Parathyroid adenoma (tissue), 2 donors: ENCODE results near the gene RPS6KA4.

Experiments
- H2AFZ ChIP-seq: fragments of 300-600 bp; sonication (generic); one replicate; pipeline ENCODE4 v1.7.0; 2017; ENCODE audit warnings: antibody characterized with exemption, mild to moderate bottlenecking
- H3K27ac ChIP-seq: fragments of 300-600 bp; sonication (generic); one replicate; pipeline ENCODE4 v1.7.0; 2017
- H3K27me3 ChIP-seq: fragments of 300-600 bp; sonication (generic); one replicate; pipeline ENCODE4 v1.7.0; 2017; ENCODE audit warnings: low read length; ENCODE audit not compliant: control insufficient read depth, insufficient read depth
- H3K36me3 ChIP-seq: fragments of 300-600 bp; sonication (generic); one replicate; pipeline ENCODE4 v1.7.0; 2017; ENCODE audit warnings: low read length; ENCODE audit not compliant: control insufficient read depth, insufficient read depth
- H3K4me1 ChIP-seq: fragments of 300-600 bp; sonication (generic); one replicate; pipeline ENCODE4 v1.7.0; 2017; ENCODE audit warnings: control low read depth
- H3K4me2 ChIP-seq: fragments of 300-600 bp; sonication (generic); one replicate; pipeline ENCODE4 v1.7.0; 2017; ENCODE audit warnings: low read length
- H3K4me3 ChIP-seq: fragments of 300-600 bp; sonication (generic); one replicate; pipeline ENCODE4 v1.7.0; 2017; ENCODE audit warnings: low read depth, low read length
- H3K79me2 ChIP-seq: fragments of 300-600 bp; sonication (generic); one replicate; pipeline ENCODE4 v1.7.0; 2017; ENCODE audit warnings: control low read depth
- H3K9ac ChIP-seq: fragments of 300-600 bp; sonication (generic); one replicate; pipeline ENCODE4 v1.7.0; 2017; ENCODE audit warnings: mild to moderate bottlenecking
- H3K9me3 ChIP-seq: fragments of 300-600 bp; sonication (generic); one replicate; pipeline ENCODE4 v1.7.0; 2017; ENCODE audit warnings: low read length; ENCODE audit not compliant: control insufficient read depth
- TF ChIP-seq, protein P1 (sequence below): fragments of 300-600 bp; sonication (generic); IDR thresholded peaks from one replicate; pipeline ENCODE4 v1.7.0; 2017; ENCODE audit warnings: antibody characterized with exemption, mild to moderate bottlenecking
- donor health status: primary hyperparathyroidism.

The RPS6KA4 gene

GRCh38 chr11:64339754-64340408 lies 19.1 kb upstream of the RPS6KA4 start, which contains the start of gene CCDC88B:
CCDC88B (plus strand) TSS chr11:64340204; CDS start chr11:64340267, 63 bp downstream.
- no peak within 1 kb of the TSS for H3K4me2 ChIP-seq
- H3K4me3 ChIP-seq = no peak within 1 kb of the TSS
- TF ChIP-seq, protein P1, sequence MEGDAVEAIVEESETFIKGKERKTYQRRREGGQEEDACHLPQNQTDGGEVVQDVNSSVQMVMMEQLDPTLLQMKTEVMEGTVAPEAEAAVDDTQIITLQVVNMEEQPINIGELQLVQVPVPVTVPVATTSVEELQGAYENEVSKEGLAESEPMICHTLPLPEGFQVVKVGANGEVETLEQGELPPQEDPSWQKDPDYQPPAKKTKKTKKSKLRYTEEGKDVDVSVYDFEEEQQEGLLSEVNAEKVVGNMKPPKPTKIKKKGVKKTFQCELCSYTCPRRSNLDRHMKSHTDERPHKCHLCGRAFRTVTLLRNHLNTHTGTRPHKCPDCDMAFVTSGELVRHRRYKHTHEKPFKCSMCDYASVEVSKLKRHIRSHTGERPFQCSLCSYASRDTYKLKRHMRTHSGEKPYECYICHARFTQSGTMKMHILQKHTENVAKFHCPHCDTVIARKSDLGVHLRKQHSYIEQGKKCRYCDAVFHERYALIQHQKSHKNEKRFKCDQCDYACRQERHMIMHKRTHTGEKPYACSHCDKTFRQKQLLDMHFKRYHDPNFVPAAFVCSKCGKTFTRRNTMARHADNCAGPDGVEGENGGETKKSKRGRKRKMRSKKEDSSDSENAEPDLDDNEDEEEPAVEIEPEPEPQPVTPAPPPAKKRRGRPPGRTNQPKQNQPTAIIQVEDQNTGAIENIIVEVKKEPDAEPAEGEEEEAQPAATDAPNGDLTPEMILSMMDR = no peak
- H3K4me1 ChIP-seq = no peaks in the 10 kb centered on the region
- H3K9ac ChIP-seq = no peak within 1 kb of the TSS
- no peaks in the 10 kb centered on the region for H3K36me3 ChIP-seq
- no peaks in the 10 kb centered on the region for H3K27me3 ChIP-seq
- no peaks in the 10 kb centered on the region for H3K9me3 ChIP-seq
- H2AFZ ChIP-seq = no peak within 1 kb of the TSS
- no peaks in the 10 kb centered on the region for H3K79me2 ChIP-seq
- no peak within 1 kb of the TSS for H3K27ac ChIP-seq

DNA sequence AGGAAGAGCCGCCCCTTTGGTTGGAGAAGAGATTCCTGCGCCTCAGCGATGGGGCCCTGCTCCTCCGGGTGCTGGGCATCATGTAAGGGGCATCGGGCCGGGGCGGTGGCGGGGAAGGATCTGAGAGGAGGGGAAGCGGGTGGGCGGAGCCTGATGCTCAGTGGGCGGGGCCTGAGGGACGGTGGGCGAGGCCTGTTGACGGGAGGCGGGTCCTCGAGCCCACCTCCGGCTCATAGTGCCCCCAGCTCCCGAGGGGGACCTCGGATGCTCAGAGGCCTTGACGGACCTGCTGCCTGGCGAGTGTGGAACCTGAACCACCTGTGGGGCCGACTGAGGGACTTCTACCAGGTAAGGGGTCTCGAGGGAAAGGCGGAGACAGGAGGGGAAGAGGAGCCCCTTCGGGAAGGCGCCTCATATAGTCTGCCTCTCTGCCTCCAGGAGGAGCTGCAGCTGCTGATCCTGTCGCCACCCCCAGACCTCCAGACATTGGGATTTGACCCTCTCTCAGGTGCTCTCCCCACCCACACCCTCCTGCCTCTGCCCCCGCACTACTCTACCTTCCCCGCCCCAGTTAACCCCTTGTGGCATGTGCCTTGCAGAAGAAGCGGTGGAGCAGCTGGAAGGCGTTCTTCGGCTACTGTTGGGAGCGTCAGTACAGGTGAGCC lies 18.2 kb upstream of the RPS6KA4 start:
- H3K9ac ChIP-seq = no peak overlapping the region

DNA sequence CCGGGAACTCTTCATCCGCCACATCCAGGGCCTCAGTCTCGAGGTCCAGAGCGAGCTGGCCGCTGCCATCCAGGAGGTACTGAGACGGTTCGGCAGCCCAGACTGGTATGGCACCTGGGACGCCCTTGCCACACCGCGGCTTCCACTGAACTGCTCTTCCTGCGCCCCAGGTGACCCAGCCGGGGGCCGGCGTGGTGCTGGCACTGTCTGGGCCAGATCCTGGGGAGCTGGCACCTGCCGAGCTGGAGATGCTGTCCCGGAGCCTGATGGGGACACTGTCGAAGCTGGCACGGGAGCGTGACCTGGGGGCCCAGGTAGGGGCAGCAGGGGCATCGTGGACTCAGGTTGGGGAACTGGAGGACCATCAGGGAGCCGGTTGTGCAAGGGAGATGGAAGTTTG lies 17.5 kb upstream of the RPS6KA4 start:
- TF ChIP-seq, protein P1 = no peak
- Histone ChIP-seq H3K27me3 (no peaks in the 10 kb centered on the region), H3K36me3 (no peaks in the 10 kb centered on the region), H3K9me3 (no peaks in the 10 kb centered on the region), H3K27ac (no peak overlapping the region), H3K4me1 (no peaks in the 10 kb centered on the region), H3K79me2 (no peaks in the 10 kb centered on the region), H3K4me2 (no peak overlapping the region), H3K9ac (no peak overlapping the region), H2AFZ (no peak overlapping the region), H3K4me3 (no peak overlapping the region)

More for the DNA sequence above, 18.2 kb upstream of the RPS6KA4 start:
- Histone ChIP-seq H3K9me3 (no peaks in the 10 kb centered on the region), H2AFZ (no peak overlapping the region), H3K27ac (no peak overlapping the region), H3K27me3 (no peaks in the 10 kb centered on the region), H3K36me3 (no peaks in the 10 kb centered on the region), H3K79me2 (no peaks in the 10 kb centered on the region), H3K4me3 (no peak overlapping the region), H3K4me2 (no peak overlapping the region), H3K4me1 (no peaks in the 10 kb centered on the region)
- TF ChIP-seq, protein P1 = no peak

GRCh38 chr11:64341851-64342791 lies 16.8 kb upstream of the RPS6KA4 start:
- H3K27ac ChIP-seq = peak overlapping the region; percentile 6
- no peaks in the 10 kb centered on the region for H3K36me3 ChIP-seq
- H3K4me1 ChIP-seq = no peaks in the 10 kb centered on the region
- H3K9me3 ChIP-seq = no peaks in the 10 kb centered on the region
- no peaks in the 10 kb centered on the region for H3K79me2 ChIP-seq
- no peaks in the 10 kb centered on the region for H3K27me3 ChIP-seq
- TF ChIP-seq, protein P1 = peak; percentile 42
- peak overlapping the region; percentile 65 for H3K4me2 ChIP-seq
- peak overlapping the region; percentile 84 for H2AFZ ChIP-seq
- no peak overlapping the region for H3K9ac ChIP-seq
- H3K4me3 ChIP-seq = peak overlapping the region; percentile 41
